GM18858 (cell line): ENCODE data around the gene MFNG.
"Not testable (repeated sequence)": the region's sequence is repeated elsewhere in the genome, so short reads cannot be mapped to it uniquely, and the experiment has no call there.

ENCODE experiments used
- ATAC-seq: cut with Tn5 transposase; IDR thresholded peaks from one replicate; pipeline ENCODE4 v1.9.1; 2021; ENCODE audit not compliant: unreplicated experiment

Gene MFNG

GRCh38 chr22:37476389-37477329 is 9.5 kb downstream of the MFNG start:
- ATAC-seq: no peak

- no peak for ATAC-seq
Measured at GRCh38 chr22:37474447-37475090, 11.6 kb downstream of the MFNG start.

DNA sequence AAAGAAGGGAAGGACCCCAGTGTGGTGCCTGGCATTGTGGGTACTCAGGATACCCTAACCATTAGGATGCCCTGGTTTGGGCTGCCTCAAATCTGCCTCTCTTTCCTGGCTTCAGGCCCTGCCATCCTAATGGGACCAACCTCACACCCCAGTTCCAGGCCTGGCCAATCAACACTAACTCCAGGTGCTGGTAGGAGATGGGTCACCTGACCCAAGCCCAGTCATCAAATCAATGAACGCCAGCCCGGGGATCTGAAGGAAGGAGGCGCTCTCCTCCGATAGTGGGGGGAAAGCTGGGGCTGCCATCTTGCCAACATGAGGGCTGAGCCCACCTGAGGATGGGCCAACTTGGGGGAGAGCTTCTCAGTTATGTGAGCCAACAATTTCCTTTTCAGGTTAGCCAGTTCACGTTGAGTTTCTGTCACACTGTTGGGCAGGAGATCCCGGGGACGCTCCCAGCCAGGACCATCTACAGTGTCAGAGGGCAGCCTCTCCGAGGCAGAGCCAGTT is 12.7 kb downstream of the MFNG start:
- no peak for ATAC-seq

GRCh38 chr22:37472418-37473006 is 13.7 kb downstream of the MFNG start:
- no peak for ATAC-seq

DNA sequence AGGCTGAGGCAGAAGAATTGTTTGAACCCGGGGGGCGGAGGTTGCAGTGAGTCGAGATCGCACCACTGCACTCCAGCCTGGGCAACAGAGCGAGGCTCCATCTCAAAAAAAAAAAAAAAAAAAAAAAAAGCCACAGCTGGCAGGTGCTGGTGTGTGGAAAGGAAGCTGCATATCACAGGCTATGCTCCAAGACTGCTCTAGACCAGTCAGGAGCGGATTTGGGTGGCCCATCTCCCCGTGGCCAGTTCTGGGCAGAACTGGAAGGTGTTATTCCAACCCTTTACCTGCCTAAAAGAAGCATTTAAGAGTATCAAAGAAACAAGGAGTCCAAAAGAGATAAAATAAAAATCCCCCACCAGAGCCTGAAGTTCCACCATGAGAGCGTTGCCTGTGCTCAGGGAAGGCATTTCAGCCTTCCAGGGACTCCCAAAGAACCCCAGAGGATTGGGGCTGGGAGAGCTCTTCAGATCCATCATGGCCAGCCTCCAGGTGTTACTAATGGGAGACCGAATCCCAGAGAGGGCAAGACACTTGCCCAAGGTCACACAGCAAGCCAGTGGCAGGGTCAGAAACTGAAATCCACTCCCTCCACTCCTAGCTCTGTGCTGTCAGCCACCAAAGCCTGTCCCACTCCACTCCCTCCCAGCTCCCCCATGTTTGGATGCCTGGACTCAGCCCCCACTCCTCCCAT is 14.3 kb downstream of the MFNG start:
- ATAC-seq: no peak

DNA sequence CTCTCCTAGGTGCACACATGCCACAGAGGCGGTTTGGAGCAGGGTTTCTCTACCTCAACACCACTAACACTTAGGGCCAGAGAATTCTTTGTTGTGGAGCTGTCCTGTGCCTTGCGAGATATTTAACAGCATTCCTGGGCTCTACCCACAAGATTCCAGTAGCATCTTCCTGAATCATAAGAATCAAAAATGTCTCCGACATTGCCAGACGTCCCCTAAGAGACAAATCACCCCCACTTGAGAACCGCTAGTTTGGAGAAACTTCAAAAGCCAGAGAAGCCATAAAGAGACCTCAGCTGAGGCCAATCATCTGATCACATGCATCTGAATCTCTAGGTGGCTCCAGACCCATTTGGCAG is 16.1 kb downstream of the MFNG start:
- ATAC-seq: no peak

- no peak for ATAC-seq
Measured at GRCh38 chr22:37469416-37470086, 16.6 kb downstream of the MFNG start.

GRCh38 chr22:37468201-37468695 is 17.9 kb downstream of the MFNG start:
- not testable (repeated sequence) for ATAC-seq

DNA sequence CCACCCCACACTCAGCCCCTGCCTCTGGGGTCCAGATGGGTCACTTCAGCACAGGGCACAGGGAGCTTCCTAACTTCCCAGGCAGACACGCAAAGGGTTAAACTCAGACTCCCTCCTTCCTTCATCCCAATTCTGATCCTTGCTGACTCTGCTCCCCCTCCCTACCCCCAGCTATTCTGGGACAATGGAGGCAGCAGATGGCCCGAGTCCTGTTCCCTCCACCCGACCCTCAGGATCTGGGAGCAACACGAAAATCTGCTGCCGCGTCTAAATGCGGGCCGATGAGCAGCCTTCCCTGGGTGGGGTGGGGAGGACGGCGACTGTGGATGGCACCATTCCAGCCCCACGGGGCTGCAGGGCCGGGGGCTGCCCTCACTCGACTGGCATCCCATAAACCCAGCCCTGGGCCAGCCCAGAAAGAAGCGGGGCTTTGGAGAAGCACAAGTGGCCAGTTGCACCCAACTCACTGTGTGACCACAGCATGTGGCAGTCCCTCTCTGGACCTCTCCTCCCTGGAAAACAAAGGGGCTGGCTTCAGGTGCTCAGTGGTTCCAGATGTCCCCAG is 18.7 kb downstream of the MFNG start:
- ATAC-seq: no peak

DNA sequence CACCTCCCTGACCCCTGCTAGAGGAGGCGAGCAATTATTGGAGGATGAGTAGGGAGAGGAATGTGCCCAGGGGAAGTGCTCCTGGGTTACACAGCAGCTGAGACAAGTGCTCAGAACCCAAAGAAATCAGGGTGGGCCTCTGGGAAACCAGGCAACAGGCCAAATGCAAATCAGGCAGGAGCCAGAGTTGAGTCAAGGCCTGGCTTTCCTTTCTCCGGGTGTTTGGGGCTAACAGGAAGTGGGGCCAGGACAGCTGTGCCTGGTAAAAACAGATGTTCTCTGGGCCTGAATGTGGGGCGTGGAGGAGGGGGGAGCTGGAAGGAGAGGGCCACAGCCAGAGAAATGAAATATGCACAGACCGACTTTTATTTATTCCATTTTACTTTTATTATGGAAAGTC is 22.0 kb downstream of the MFNG start:
- ATAC-seq: no peak

GRCh38 chr22:37462983-37463382 is 23.2 kb downstream of the MFNG start:
- no peak for ATAC-seq

GRCh38 chr22:37462436-37462835 is 23.7 kb downstream of the MFNG start:
- ATAC-seq: no peak

GRCh38 chr22:37461961-37462360 is 24.2 kb downstream of the MFNG start:
- no peak for ATAC-seq

DNA sequence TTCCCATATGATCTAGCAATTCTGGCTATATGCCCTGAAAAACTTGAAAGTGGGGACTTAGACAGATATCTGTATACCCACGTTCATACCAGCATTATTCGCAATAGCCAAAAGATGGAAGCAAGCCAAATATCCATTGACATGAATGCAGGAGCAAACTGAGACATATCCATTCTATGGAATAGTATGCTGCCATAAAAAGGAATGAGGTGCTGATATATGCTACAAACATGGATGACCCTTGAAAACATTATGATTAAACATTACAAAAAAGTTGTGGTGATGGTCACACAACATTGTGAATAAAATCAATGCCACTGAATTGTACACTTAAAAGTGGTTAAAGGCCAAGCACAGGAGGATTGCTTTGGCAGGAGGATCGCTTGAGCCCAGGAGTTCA is 25.5 kb downstream of the MFNG start:
- ATAC-seq: no peak

GRCh38 chr22:37459206-37459605 is 27.0 kb downstream of the MFNG start:
- ATAC-seq: no peak

DNA sequence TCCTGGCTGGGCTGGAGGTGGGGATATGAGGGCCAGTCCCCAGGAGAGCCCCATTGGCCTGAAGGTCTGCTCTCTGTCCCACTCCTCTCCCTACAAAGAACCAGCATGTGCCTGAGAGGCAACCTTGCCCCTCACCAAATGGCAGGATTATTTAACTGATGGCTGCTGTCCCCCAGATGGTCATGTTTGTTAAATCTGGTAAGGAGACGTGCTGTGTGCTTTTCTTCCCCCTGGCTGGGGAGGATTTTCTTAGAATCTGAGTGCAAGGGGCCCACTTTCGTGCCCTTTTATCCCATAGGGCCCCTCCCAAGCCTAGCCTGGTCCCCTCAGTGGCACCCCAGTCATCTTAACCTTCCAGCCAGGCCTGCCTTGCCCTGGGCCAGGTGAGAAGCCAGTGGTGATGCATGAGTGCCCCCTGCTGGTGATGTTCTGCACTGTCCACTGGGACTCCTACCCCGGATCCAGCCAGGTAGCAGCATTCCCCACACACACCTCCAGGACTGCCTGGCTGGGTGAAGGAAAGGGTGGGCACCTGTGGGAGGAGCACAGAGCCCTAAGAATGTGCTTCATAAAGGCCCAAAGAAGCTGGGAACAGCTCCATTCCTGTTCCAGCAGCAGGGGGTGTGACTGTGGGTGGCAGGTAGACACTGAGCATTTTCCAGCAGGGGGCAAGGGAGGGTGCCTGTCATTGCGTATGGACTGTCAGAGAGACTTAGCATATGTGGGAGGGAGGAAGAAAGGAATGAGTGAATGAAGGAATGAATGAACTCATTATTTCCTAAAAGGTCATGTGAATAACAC is 28.9 kb downstream of the MFNG start:
- no peak for ATAC-seq

GRCh38 chr22:37456346-37456745 is 29.8 kb downstream of the MFNG start:
- ATAC-seq: no peak

DNA sequence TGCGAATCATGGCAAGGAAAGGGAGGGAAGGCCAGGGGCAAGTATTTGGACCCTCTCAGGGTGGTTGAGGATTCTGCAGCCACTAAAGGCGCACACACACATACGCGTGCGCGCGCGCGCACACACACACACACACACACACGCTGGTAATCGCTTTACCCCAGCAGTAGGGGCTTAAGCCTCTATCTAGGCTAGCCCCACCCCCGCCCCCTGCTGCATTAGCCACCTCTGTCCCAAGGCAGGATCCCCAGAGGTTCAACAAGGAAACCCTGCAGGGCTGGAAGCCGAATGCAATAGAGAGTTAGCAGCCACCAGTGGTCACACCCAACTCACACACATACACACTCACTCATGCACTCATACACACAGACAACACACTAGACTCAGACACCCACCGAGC is 30.3 kb downstream of the MFNG start:
- no peak for ATAC-seq
